Cardiac atrium fibroblast (primary cell): Measurements from ENCODE around the gene TNFRSF19. TPM values are rescaled to one million over a fixed set of nuclear protein-coding genes. Genes with fewer than 3 reads are reported as not detected.

Experiments
- total RNA-seq: library from RNA; depleted of rRNA; stranded (reverse); fragments of >200 nt; gene quantifications from 2 replicates; pipeline ENCODE4 v1.2.3, GENCODE V29; 2015

The TNFRSF19 gene, protein sequence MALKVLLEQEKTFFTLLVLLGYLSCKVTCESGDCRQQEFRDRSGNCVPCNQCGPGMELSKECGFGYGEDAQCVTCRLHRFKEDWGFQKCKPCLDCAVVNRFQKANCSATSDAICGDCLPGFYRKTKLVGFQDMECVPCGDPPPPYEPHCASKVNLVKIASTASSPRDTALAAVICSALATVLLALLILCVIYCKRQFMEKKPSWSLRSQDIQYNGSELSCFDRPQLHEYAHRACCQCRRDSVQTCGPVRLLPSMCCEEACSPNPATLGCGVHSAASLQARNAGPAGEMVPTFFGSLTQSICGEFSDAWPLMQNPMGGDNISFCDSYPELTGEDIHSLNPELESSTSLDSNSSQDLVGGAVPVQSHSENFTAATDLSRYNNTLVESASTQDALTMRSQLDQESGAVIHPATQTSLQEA
- total RNA-seq: 8.5 and 19.3 TPM in 2 replicates

DNA sequence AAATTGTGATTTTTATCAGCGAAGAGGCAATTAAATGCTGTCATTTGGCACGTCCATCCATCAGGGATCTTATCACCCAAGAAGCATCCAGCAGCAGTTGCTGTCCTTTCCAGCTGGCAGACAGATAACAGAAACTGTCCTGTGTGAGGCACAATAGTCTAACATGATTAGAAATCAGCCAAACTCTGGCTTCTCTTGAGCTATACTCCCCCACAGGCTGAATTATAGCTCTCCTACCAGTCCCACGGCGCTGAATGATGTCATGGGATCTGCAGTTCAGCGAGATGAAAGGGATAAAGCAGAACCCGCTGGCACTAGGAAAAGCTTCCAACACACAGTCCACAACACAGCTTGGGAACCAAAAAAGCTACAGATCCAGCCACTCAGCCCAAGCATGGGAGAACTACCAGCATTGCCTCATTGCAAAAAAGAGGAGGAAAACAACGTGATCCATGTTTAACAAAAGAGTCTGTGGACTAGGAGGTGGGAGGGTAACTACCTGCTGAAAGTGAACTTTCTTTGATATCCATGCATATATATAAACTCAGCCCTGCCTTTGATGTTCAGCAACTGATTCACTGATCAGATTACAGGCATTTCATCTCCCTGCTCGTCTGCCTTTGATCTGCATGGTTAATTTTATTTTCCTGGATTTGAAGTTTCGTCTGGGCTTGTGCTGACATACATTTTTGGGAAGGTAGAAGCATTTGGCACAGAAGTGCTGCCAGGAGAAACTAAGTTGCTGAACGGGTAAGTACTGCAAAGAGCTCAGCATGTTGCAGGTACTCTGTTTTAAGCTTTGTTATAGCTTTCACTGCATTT lies at the start of gene TNFRSF19:
Gene TNFRSF19, plus strand, starts transcription at position 314 of the 822 bp plus-strand sequence. CDS start 19,772 bp downstream, outside the sequence.

Other genes starting within 250 kb of the TNFRSF19 start
- 28.0 and 30.3 TPM in 2 replicates for gene SACS, start 136.7 kb upstream of the TNFRSF19 start, total RNA-seq